NT2/D1 (cell line): Measurements from ENCODE around the gene NETO2.
"Not testable (repeated sequence)": the region's sequence is repeated elsewhere in the genome, so short reads cannot be mapped to it uniquely, and the experiment has no call there.

ENCODE experiments used
- DNase-seq: peaks from one replicate; pipeline ENCODE4 v3.0.0-alpha.2; 2011; ENCODE audit warnings: low read depth, low spot score
- H3K27me3 ChIP-seq: 2 replicates; pipeline ENCODE4 v1.6.0; 2011; ENCODE audit warnings: mild to moderate bottlenecking; ENCODE audit not compliant: insufficient read length, insufficient read depth
- H3K36me3 ChIP-seq: 2 replicates; pipeline ENCODE4 v1.6.1; 2011; ENCODE audit warnings: mild to moderate bottlenecking, low read length, mixed read lengths; ENCODE audit not compliant: insufficient read depth, insufficient read length
- H3K4me1 ChIP-seq: 2 replicates; pipeline ENCODE4 v1.5.1; 2011; ENCODE audit not compliant: insufficient read depth, insufficient read length
- H3K4me3 ChIP-seq: 2 replicates; pipeline ENCODE4 v1.5.1; 2011; ENCODE audit warnings: low read depth; ENCODE audit not compliant: insufficient read length
- H3K9ac ChIP-seq: 2 replicates; pipeline ENCODE4 v1.6.0; 2011; ENCODE audit warnings: low read depth; ENCODE audit not compliant: insufficient read length
- H3K9me3 ChIP-seq: 2 replicates; pipeline ENCODE4 v1.5.1; 2011; ENCODE audit warnings: mild to moderate bottlenecking, low read length; ENCODE audit not compliant: insufficient read depth
- SUZ12 ChIP-seq: IDR thresholded peaks from 2 replicates; pipeline ENCODE4 v1.6.1; 2011; ENCODE audit not compliant: insufficient read length, insufficient read depth; ENCODE audit errors: extremely low read depth
- YY1 ChIP-seq: IDR thresholded peaks from 2 replicates; pipeline ENCODE4 v1.6.1; 2011; ENCODE audit not compliant: insufficient read length, insufficient read depth
- ZNF274 ChIP-seq: IDR thresholded peaks from 2 replicates; pipeline ENCODE4 v1.6.1; 2011; ENCODE audit warnings: mild to moderate bottlenecking, low read depth, low read length

The NETO2 gene

DNA sequence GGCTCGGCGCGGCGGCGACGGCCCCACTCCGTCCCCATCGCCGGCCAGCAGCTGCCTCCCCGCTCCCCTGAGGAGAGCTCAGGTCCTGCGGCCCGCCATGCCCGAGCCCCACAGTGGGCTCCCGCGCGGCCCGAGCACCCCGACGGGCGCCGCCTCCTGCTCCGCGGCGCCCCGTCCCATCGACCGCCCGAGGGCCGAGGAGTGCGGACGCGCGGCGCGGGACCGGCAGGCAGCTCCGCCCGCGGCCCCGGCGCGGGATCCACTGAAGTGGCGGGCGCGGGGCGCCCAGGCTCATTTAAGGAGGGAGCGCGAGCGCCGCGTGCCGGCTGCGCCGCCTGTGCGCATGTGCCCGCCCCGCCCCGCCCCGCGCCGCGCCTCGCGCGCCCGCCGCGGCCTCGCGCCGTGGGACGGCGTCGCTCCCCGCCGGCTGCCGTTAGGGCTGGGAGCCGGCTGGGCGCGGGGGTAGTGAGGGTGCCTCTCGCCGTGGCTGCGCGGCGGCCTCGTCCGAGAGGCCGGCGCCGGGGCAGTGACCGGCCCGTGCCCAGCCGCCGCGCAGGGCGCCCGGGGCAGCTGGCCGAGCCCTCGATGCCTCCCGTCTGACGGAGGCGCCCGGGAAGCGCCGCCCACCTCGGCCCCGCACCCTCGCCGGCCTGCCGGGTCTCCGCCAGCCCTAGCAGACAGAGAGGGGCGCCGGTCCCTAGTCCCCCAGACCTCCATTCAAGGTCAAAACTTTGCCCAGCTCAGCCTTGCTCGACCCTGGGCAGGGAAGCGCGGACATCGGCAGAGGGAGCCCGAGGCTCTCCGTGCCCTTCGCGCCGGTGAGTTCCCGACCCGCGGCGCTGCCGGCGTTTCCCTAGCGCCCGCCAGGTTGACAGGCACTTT lies at the start of gene NETO2:
TSS of gene NETO2 (minus strand) at position 269 of the 882 bp plus-strand sequence. CDS start 333 bp downstream, outside the sequence.
- Histone ChIP-seq H3K9ac (peak within 1 kb of the TSS; percentile 86), H3K36me3 (peaks cover 2% of the 10 kb centered on the region), H3K9me3 (peaks cover 27% of the 10 kb centered on the region), H3K27me3 (peaks cover 23% of the 10 kb centered on the region), H3K4me3 (peak within 1 kb of the TSS; percentile 72), H3K4me1 (no peaks in the 10 kb centered on the region)
- DNase-seq, result peak; percentile 72
- TF ChIP-seq SUZ12 (no peak), YY1 (no peak), ZNF274 (no peak)

DNA sequence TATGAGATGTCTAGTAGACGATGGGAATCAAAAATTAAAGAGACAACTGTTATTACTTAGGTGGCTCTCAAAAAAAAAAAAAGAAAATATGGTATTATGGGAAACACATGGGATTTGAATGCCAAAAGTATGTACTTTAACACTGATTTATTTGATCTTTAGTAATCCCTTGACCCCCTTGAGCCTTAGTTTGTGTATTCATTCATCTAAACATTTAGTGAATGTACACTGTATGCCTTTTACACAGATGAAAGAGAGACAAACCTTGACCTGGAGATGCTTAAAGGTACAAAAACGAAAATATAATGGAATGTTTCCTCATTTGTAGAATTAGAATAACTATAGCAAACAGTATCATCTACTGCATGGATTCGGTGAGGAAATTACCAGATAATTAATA lies 38.6 kb upstream of the NETO2 start:
- Histone ChIP-seq H3K36me3 (no peaks in the 10 kb centered on the region), H3K9ac (no peak overlapping the region), H3K27me3 (no peaks in the 10 kb centered on the region), H3K4me1 (no peaks in the 10 kb centered on the region), H3K9me3 (peaks cover 6% of the 10 kb centered on the region; the same call in 1 of the 2 replicates), H3K4me3 (no peak overlapping the region)
- TF ChIP-seq ZNF274, result no peak
- no peak for TF ChIP-seq SUZ12
- no peak for TF ChIP-seq YY1
- no peak for DNase-seq

GRCh38 chr16:47181066-47181465 lies 37.3 kb upstream of the NETO2 start:
- H3K36me3 ChIP-seq, H3K4me1 ChIP-seq, DNase-seq: not testable (repeated sequence)

GRCh38 chr16:47180073-47180472 lies 36.3 kb upstream of the NETO2 start:
- TF ChIP-seq ZNF274, result no peak
- no peak for TF ChIP-seq SUZ12
- TF ChIP-seq YY1, result no peak
- peaks cover 6% of the 10 kb centered on the region; the same call in 1 of the 2 replicates for H3K9me3 ChIP-seq
- no peaks in the 10 kb centered on the region for H3K36me3 ChIP-seq
- no peaks in the 10 kb centered on the region for H3K27me3 ChIP-seq
- no peak for DNase-seq
- no peak overlapping the region for H3K4me3 ChIP-seq
- no peaks in the 10 kb centered on the region for H3K4me1 ChIP-seq
- no peak overlapping the region for H3K9ac ChIP-seq

More at GRCh38 chr16:47181066-47181465, 37.3 kb upstream of the NETO2 start:
- not testable (repeated sequence) for H3K9ac ChIP-seq, H3K27me3 ChIP-seq, H3K9me3 ChIP-seq, H3K4me3 ChIP-seq

DNA sequence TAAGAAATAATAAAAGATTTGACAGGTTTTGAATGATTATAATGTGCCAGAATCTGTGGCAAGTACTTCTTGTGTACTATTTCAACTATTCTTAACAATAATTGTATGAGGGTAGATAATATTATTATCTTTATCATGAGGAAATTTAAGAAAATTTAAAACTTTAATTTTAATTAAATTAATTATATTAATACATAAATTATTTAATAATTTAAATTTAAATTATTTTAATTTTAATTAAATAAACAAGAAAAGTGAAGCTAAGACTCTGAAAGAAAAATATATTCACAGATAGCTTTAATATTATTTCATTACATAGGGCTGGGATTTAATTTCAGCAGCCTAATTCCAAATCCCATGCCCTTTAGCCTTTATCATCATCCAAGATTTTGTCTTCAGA lies 31.4 kb upstream of the NETO2 start:
- Histone ChIP-seq H3K9ac (no peak overlapping the region), H3K4me3 (no peak overlapping the region), H3K27me3 (no peaks in the 10 kb centered on the region), H3K9me3 (peaks cover 2% of the 10 kb centered on the region; the same call in 1 of the 2 replicates), H3K36me3 (no peaks in the 10 kb centered on the region), H3K4me1 (no peaks in the 10 kb centered on the region)
- TF ChIP-seq ZNF274 (no peak), SUZ12 (no peak), YY1 (no peak)
- no peak for DNase-seq

DNA sequence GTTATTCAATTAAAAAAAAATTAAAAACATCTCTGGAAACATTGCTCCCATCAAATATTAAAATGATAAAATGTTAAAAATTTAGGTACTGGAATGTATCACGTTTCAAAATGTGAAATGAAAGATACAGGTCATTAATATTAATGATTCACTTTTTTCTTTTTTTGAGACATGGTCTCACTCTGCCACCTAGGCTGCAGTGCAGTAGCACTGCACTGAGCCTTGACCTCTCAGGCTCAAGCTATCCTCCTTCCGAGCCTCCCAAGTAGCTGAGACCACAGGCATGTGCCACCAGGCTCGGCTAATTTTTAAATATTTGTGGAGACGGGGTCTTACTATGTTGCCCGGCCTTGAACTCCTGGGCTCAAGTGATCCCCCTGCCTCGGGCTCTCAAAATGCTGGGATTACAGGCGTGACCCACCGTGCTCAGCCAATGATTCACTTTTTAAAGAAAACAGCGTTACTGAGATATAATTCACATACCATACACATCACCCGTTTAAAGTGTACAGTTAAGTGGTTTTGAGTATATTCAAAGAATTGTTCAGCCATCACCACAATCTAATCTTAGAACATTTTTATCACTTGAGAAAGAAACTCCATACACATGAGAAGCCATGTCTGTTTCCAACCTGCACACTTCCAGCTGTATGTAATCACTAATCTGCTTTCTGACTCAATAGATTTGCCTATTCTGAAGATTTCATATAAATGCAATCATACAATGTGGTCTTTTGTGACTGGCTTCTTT lies 19.1 kb upstream of the NETO2 start:
- no peak overlapping the region for H3K4me3 ChIP-seq
- no peaks in the 10 kb centered on the region for H3K9me3 ChIP-seq
- no peak overlapping the region for H3K9ac ChIP-seq
- no peak for TF ChIP-seq ZNF274
- TF ChIP-seq YY1, result no peak
- no peak for TF ChIP-seq SUZ12
- H3K36me3 ChIP-seq, result peaks cover 3% of the 10 kb centered on the region
- H3K27me3 ChIP-seq, result no peaks in the 10 kb centered on the region
- DNase-seq, result no peak
- no peaks in the 10 kb centered on the region for H3K4me1 ChIP-seq

GRCh38 chr16:47161464-47161863 lies 17.7 kb upstream of the NETO2 start:
- no peaks in the 10 kb centered on the region for H3K4me1 ChIP-seq
- peaks cover 3% of the 10 kb centered on the region for H3K36me3 ChIP-seq
- H3K27me3 ChIP-seq, result no peaks in the 10 kb centered on the region
- H3K4me3 ChIP-seq, result no peak overlapping the region
- TF ChIP-seq YY1 (no peak), SUZ12 (no peak), ZNF274 (no peak)
- DNase-seq, result no peak
- no peak overlapping the region for H3K9ac ChIP-seq
- no peaks in the 10 kb centered on the region for H3K9me3 ChIP-seq
